H9 (cell line): ENCODE results near the gene TBXA2R. TPM values are rescaled to one million over a fixed set of nuclear protein-coding genes. Genes with fewer than 3 reads are reported as not detected.

Source experiments
- DNase-seq: peaks from one replicate; pipeline ENCODE4 v3.0.0-alpha.2; 2017
- H2AFZ ChIP-seq: one replicate; pipeline ENCODE4 v1.6.1; 2013; ENCODE audit warnings: mild to moderate bottlenecking, low read length, control low read depth, moderate library complexity
- H2AK5ac ChIP-seq: 2 replicates; pipeline ENCODE4 v1.6.1; 2013; ENCODE audit warnings: low read length, control low read depth, mixed read lengths; ENCODE audit not compliant: insufficient read length
- H2BK120ac ChIP-seq: one replicate; pipeline ENCODE4 v1.6.1; 2013; ENCODE audit warnings: low read depth, mild to moderate bottlenecking, low read length, control low read depth, inconsistent platforms; ENCODE audit not compliant: poor library complexity, severe bottlenecking
- H2BK12ac ChIP-seq: 2 replicates; pipeline ENCODE4 v1.6.1; 2013; ENCODE audit warnings: low read length, control low read depth, mixed read lengths, low read depth; ENCODE audit not compliant: insufficient read length
- H2BK15ac ChIP-seq: 2 replicates; pipeline ENCODE4 v1.6.1; 2013; ENCODE audit warnings: low read depth, low read length, control low read depth
- H2BK20ac ChIP-seq: one replicate; pipeline ENCODE4 v1.6.1; 2013; ENCODE audit warnings: low read depth, mild to moderate bottlenecking, low read length, control low read depth, inconsistent platforms; ENCODE audit not compliant: poor library complexity, severe bottlenecking
- H2BK5ac ChIP-seq: 2 replicates; pipeline ENCODE4 v1.6.1; 2013; ENCODE audit warnings: low read length, control low read depth, mixed read lengths; ENCODE audit not compliant: insufficient read length
- H3K14ac ChIP-seq: 2 replicates; pipeline ENCODE4 v1.6.1; 2013; ENCODE audit warnings: low read length, control low read depth; ENCODE audit not compliant: insufficient read depth
- H3K18ac ChIP-seq: 2 replicates; pipeline ENCODE4 v1.6.1; 2013; ENCODE audit warnings: low read depth, mild to moderate bottlenecking, mixed read lengths, low read length, control low read depth; ENCODE audit not compliant: insufficient read length
- H3K23ac ChIP-seq: 2 replicates; pipeline ENCODE4 v1.6.1; 2013; ENCODE audit warnings: low read length, control low read depth, mixed read lengths, low read depth; ENCODE audit not compliant: insufficient read length
- H3K23me2 ChIP-seq: 2 replicates; pipeline ENCODE4 v1.6.1; 2013; ENCODE audit warnings: low read depth, mild to moderate bottlenecking, mixed read lengths, low read length, control low read depth; ENCODE audit not compliant: insufficient read length, poor library complexity, severe bottlenecking
- H3K27ac ChIP-seq: 2 replicates; pipeline ENCODE4 v1.5.1; 2013; ENCODE audit warnings: low read length, control low read depth, mixed read lengths, low read depth; ENCODE audit not compliant: insufficient read length
- H3K27me3 ChIP-seq: 2 replicates; pipeline ENCODE4 v1.6.1; 2013; ENCODE audit warnings: low read length, control low read depth, inconsistent platforms; ENCODE audit not compliant: insufficient read depth
- H3K4ac ChIP-seq: 2 replicates; pipeline ENCODE4 v1.6.1; 2013; ENCODE audit warnings: low read depth, mild to moderate bottlenecking, control low read depth, inconsistent platforms, low read length, moderate library complexity
- H3K4me1 ChIP-seq: 2 replicates; pipeline ENCODE4 v1.6.1; 2013; ENCODE audit warnings: low read length, control low read depth, inconsistent platforms; ENCODE audit not compliant: insufficient read depth
- H3K4me2 ChIP-seq: 2 replicates; pipeline ENCODE4 v1.6.1; 2013; ENCODE audit warnings: low read length, control low read depth, mixed read lengths; ENCODE audit not compliant: insufficient read length, insufficient read depth
- H3K56ac ChIP-seq: 2 replicates; pipeline ENCODE4 v1.6.1; 2013; ENCODE audit warnings: low read depth, mild to moderate bottlenecking, mixed read lengths, low read length, control low read depth; ENCODE audit not compliant: insufficient read length
- H3K79me1 ChIP-seq: 2 replicates; pipeline ENCODE4 v1.6.1; 2013; ENCODE audit warnings: low read depth, mild to moderate bottlenecking, moderate library complexity, low read length, control low read depth, inconsistent platforms; ENCODE audit not compliant: insufficient read depth, poor library complexity, severe bottlenecking
- H3K79me2 ChIP-seq: 2 replicates; pipeline ENCODE4 v1.6.1; 2013; ENCODE audit warnings: low read length, control low read depth, inconsistent platforms; ENCODE audit not compliant: insufficient read depth
- H3K9ac ChIP-seq: 2 replicates; pipeline ENCODE4 v1.6.1; 2013; ENCODE audit warnings: low read length, control low read depth, mixed read lengths; ENCODE audit not compliant: insufficient read length; ENCODE audit errors: extremely low read depth
- H3K9me3 ChIP-seq: one replicate; pipeline ENCODE4 v1.6.1; 2013; ENCODE audit warnings: low read depth, low read length, inconsistent platforms; ENCODE audit not compliant: control insufficient read depth
- H3T11ph ChIP-seq: one replicate; pipeline ENCODE4 v1.6.1; 2013; ENCODE audit warnings: mild to moderate bottlenecking, low read length, control low read depth, inconsistent platforms
- H4K20me1 ChIP-seq: one replicate; pipeline ENCODE4 v1.6.1; 2013; ENCODE audit not compliant: control insufficient read depth, insufficient read length, insufficient read depth
- H4K5ac ChIP-seq: 2 replicates; pipeline ENCODE4 v1.6.1; 2013; ENCODE audit warnings: low read depth, mild to moderate bottlenecking, mixed read lengths, low read length, control low read depth; ENCODE audit not compliant: insufficient read length
- H4K8ac ChIP-seq: replicated peaks from 2 replicates; pipeline ENCODE4 v1.6.1; 2013; ENCODE audit warnings: low read length, control low read depth, mixed read lengths, low read depth; ENCODE audit not compliant: insufficient read length
- H4K91ac ChIP-seq: 2 replicates; pipeline ENCODE4 v1.6.1; 2013; ENCODE audit warnings: low read depth, mild to moderate bottlenecking, moderate library complexity, mixed read lengths, low read length, control low read depth; ENCODE audit not compliant: insufficient read length
- H3K27ac Mint-ChIP-seq, 3 experiments: 2 replicates in 2 of 3; 3 replicates in 1 of 3; pipeline ENCODE4 v1.8.0; 2020 to 2021; ENCODE audit warnings: mixed read lengths in 3 of 3, mild to moderate bottlenecking in 1 of 3, moderate library complexity in 1 of 3
- H3K27me3 Mint-ChIP-seq: 2 replicates; pipeline ENCODE4 v1.8.0; 2021; ENCODE audit warnings: low read depth, mild to moderate bottlenecking, moderate library complexity, mixed read lengths
- H3K36me3 Mint-ChIP-seq, 3 experiments: 2 replicates in 2 of 3; 3 replicates in 1 of 3; pipeline ENCODE4 v1.8.0; 2020 to 2021; ENCODE audit warnings: low read depth in 3 of 3, mixed read lengths in 3 of 3; ENCODE audit not compliant: insufficient read depth in 1 of 3
- H3K4me1 Mint-ChIP-seq, 2 experiments: 2 replicates each; pipeline ENCODE4 v1.8.0; 2020; ENCODE audit warnings: mixed read lengths in 2 of 2
- H3K4me3 Mint-ChIP-seq, 2 experiments: 2 replicates in 1 of 2; 3 replicates in 1 of 2; pipeline ENCODE4 v1.8.0; 2020 to 2021; ENCODE audit warnings: mild to moderate bottlenecking in 2 of 2, mixed read lengths in 2 of 2, moderate library complexity in 1 of 2
- H3K9me3 Mint-ChIP-seq, 2 experiments: 2 replicates in 1 of 2; 3 replicates in 1 of 2; pipeline ENCODE4 v1.8.0; 2020; ENCODE audit warnings: mild to moderate bottlenecking in 2 of 2, mixed read lengths in 2 of 2, moderate library complexity in 1 of 2
- CTCF ChIP-seq: fragments of 200-600 bp; sonication (generic); conservative IDR thresholded peaks from 3 replicates; pipeline ENCODE4 v1.8.0; 2021; ENCODE audit warnings: antibody characterized with exemption, mild to moderate bottlenecking
- WGBS: extraction: QIAGEN DNeasy Blood & Tissue Kit; methylation state at CpG from one replicate; pipeline ENCODE4 v1.1.7; 2013; ENCODE audit warnings: missing lambda C conversion rate, low lambda C conversion rate, mixed read lengths; ENCODE audit not compliant: insufficient read length; ENCODE audit errors: extremely low coverage; 5-methylcytosine and 5-hydroxymethylcytosine counted together
- total RNA-seq: library from RNA; stranded (reverse); gene quantifications from 2 replicates; pipeline ENCODE4 v1.2.1, GENCODE V29; 2021

The TBXA2R gene
- total RNA-seq, 1 experiment from 2014 or later, result 0.63 TPM

GRCh38 chr19:3605770-3606169, 905 bp downstream of the TBXA2R start:
- Histone ChIP-seq H4K5ac (no peak overlapping the region), H3K9ac (no peak overlapping the region), H3T11ph (no peak overlapping the region), H3K27ac (no peak overlapping the region), H2BK5ac (no peak overlapping the region), H3K4ac (no peak overlapping the region), H3K79me2 (no peaks in the 10 kb centered on the region), H3K56ac (no peak overlapping the region), H2BK15ac (no peak overlapping the region), H2BK12ac (no peak overlapping the region), H4K8ac (no peak overlapping the region), H4K91ac (no peak overlapping the region), H4K20me1 (no peaks in the 10 kb centered on the region), H3K4me1 (no peaks in the 10 kb centered on the region; the same call in 1 of the 2 replicates), H3K23ac (no peak overlapping the region), H3K79me1 (no peaks in the 10 kb centered on the region), H2AFZ (no peak overlapping the region), H2BK120ac (no peak overlapping the region), H3K4me2 (no peak overlapping the region), H3K9me3 (no peaks in the 10 kb centered on the region), H2AK5ac (no peak overlapping the region), H3K23me2 (peaks cover 2% of the 10 kb centered on the region), H2BK20ac (no peak overlapping the region), H3K18ac (no peak overlapping the region), H3K27me3 (peaks cover 5% of the 10 kb centered on the region; the same call in 1 of the 2 replicates), H3K14ac (no peak overlapping the region)
- peaks cover 0 to 4% of the 10 kb centered on the region in 2 experiments; a peak in 1 of 5 replicates for H3K9me3 Mint-ChIP-seq
- no peak for TF ChIP-seq CTCF
- H3K27me3 Mint-ChIP-seq, result peaks cover 4% of the 10 kb centered on the region
- H3K4me3 Mint-ChIP-seq, result no peak overlapping the region
- peaks cover 3 to 6% (median 3%) of the 10 kb centered on the region in 3 experiments; a peak in 5 of 7 replicates for H3K36me3 Mint-ChIP-seq
- no peak for DNase-seq
- H3K4me1 Mint-ChIP-seq, result peaks cover 12% of the 10 kb centered on the region in 2 experiments
- no peak overlapping the region for H3K27ac Mint-ChIP-seq
- WGBS, result no CpG with 5 or more reads among the region's 5 CpGs
